ENCODE results near the gene NKIRAS2.

NKIRAS2 gene

DNA sequence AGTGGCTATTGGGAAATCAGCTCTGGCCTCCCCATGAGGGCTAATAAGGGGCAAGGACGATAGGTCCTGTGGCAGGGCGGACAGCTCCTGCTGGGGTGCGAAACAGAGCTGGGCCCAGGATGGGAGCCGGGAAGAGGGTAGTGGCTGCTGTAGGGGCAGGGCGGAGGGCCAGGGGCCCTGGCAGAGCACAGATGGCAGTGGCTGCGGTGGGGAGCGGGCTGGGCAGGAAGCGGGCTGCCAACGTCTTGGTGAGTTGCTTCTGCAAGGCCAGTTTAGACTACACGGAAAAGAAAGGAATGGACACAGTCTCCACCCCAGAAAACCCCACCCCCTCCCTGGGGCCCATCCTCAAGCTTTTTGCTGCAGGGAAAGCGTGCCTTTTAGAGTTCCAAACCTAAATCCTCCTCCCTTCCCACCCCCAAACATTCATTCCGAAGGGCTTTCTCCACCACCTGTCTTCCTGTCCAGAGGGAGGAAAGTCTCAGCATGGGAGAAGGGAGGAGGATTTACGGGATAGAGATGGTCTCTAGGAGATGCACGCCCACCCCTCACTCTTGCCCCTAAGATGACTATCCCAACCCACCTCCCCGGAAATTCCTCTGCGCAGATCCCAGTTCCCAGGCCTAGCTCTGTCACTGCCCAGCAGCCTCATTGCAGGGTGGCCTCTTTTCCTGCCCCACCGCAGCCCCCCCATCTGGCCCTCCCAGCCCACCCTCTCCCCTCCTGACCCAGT lies 7.1 kb downstream of the NKIRAS2 start:
- no peak for DNase-seq (ENCODE audit: low read depth)

DNA sequence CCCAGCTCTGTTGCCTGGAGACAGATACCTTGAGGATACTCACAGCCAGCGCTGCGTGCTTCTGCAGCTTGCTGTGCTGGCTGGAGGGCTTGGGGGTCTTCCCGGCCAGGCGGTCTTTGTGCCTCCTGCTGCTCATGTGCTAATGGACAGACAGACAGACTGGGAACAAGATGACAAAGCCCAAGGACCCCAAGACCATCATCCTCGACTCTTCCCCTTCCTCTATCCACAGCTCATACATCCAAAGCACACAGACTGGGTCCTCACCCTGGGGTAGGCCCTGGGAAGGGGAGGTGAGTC lies 7.7 kb downstream of the NKIRAS2 start:
- DNase-seq (ENCODE audit: low read depth): no peak

DNA sequence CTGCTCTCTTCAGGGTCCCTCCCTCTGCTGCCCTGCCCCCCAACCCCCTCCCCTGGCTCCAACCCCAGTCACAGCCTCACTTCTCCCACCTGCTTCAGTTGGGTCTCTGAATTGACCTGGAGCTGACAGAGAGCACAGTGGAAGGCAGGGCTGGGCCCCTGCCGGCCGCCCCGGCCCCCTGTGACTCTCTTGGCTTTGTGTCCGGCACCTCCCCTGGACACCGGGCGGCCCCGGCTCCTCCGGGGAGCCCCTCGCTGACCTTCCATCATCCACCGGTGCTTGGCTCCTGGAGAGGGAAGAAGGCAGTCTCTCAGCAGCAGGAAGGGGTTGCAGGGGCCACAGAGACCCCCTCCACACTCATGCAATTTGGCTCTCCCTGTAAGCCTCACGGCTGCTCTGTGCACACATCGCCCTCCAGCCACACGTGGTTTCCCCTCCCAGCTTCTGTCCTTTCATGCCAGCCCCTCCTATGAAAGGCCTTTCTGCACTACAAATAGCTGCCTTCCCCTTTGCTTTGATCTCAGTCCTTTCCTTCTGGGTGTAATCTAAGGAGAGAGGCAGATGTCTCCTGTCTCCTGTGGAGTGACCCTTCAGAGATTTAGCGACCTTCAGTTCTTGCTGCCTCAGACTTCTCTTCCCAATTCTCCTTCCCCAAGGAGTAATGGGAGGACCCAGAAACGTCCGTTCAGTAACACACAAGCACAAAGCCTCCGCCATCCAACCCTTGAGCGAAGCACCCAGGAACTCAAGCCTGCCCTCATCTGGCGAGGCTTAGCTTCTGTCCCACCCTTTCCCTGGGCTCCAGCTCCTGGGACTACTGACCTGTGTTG lies 8.3 kb downstream of the NKIRAS2 start:
- no peak for DNase-seq (ENCODE audit: low read depth)

DNA sequence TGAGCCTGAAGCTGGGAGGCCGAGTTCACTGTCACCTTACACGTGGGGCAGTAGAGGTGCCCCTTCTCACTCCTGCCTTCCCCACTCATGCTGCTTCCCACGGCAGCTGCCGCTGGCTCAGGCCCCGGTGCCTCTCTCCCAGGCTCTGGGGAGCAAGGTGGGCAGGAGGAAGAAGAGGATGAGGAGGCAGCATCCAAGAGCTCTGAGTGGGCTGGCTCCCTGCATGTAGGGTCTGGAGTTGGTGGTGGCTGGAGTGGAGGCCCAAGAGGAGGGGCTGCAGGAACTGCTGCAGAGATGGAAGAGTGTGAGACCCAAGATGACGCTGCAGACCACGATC lies 8.9 kb downstream of the NKIRAS2 start:
- no peak for DNase-seq (ENCODE audit: low read depth)

DNA sequence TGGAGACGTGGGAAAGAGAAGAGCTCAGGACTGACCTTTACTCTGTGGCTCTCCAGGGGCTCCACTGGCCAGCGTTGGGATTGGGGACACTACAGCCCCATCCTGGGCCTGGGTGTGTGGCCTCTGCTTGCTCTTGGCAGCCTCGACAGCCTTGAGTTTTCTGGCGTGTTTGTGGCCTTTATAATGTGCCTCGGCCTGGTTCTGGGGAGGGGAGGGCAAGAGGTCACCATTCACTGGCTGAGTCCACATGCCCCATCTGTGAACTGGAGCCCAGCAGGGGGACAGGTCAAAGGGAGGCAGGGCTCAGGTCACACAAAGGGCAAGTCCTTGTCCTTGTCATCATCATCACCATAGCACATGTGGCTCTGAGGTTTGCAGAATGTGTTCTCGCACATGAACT lies 11.7 kb downstream of the NKIRAS2 start:
- no peak for DNase-seq (ENCODE audit: low read depth)

DNA sequence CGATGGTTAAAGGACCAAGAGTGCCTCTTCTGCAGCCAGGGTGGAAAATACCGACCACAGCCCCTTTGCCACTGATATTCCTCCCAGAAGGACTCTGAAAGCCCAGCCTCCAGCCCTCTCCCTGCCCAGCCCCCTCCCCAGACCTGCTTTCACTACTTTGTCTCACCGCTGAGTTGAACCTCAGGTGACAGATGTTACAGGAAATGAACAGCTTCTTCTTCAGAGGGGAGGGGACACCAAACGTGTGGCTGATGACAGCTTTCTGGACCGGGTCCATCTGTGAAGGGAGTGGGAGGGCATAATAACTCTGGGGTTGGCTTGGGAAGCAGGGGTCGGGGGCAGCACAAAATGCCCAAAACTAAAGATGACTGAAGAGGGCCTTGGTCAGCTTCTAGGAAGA lies 14.2 kb downstream of the NKIRAS2 start:
- no peak for DNase-seq (ENCODE audit: low read depth)

DNA sequence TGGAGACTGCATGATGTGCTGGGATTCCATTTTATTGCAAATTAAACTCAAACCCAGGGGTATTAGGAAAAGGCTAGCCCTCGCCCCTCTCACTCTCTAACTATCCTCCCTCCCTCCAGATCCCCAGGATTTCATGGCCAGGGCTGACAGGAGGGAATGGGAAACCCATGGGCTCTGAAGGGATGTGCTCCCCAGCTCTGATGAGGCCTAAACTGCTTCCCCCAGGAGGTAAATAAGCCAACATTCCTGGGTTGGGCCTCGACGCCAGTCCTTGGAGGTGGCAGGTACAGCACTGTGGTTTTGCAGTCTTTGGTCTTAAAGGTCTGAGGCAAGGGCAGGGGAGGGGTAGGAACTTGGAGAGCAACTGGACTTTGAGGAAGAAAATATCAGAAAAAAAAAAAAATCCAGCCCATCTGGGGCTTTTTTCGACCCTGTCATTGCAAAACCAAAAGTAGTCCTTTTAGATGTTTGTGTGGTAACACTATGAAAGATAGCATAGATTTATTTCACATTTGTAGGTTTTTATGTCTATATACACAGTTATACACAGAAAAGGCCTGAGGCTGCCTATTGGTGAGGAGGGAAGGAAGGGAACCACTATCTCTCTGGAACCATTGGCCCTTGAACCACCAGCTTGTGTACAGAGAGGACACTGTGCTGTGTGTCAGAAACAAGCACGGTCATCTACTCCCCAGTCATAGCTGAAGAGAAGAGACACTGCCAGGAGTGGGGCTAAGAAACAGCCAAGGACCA lies 18.5 kb downstream of the NKIRAS2 start:
- no peak for DNase-seq (ENCODE audit: low read depth)

DNA sequence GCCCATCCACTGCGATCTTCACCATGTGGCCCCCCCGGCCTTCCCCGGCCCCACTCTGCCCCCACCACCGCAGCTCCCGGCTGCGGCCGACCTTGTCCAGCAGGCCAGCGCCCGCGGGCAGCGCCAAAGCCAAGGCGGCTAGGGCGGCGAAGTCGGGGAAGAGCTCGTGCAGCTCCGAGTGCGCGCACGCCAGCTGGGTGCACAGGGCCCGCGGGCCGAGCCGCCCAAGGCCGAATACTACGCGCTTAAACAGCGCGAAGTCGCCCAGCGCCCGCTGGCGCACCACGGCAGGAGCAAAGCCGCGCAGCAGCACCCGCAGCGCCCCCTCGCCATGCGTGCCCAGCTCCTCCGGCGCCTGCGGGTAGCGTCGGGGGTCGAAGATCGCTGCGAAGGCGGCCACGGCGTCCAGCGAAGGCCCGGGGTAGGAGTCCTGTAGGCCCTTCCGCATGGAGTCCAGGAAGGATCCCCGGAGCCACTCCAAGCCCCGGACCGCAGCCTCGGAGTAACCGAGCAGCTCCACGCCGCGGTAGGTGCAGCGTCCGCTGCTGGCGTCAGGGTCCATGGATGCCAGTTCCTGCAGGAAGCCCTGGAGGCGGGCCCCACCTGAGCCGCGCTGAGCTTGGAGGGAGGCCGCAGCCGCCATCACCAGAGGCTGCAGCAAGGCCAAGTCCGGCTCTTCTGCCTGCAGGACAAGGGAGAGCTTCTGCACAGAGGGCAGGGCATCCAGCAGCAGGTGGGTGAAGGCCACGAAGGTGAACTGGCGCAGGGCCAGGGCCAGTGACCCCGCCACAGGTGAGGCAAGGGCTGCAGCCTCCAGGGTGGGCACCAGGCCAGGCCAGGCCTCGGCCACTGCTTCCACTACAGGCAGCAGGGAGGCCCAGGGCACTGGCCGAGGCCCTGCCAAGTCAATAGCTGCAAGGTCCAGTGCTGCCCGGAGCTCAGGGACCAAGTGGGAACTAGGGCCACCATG lies 20.2 kb downstream of the NKIRAS2 start:
- DNase-seq (ENCODE audit: low read depth): no peak

DNA sequence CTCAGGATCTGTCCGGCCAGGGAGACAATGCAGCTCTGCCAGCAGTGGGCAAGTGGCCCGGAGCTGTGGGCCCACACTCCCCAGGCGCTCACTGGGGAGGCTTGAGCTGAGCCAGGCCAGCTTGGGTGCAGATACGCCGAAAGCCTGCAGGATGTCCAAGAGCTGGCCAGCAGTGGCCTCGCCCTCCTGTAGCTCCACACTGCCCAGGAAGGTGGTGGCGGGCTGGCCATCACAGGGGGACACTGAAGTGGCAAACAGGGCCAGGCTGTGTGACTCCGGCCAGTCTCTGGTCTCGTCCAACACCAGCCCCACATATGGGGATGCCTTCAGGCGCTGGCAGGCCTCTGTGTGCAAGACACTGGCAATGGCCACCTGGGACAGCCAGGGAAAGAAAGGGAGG lies 20.9 kb downstream of the NKIRAS2 start:
- no peak for DNase-seq (ENCODE audit: low read depth)

DNA sequence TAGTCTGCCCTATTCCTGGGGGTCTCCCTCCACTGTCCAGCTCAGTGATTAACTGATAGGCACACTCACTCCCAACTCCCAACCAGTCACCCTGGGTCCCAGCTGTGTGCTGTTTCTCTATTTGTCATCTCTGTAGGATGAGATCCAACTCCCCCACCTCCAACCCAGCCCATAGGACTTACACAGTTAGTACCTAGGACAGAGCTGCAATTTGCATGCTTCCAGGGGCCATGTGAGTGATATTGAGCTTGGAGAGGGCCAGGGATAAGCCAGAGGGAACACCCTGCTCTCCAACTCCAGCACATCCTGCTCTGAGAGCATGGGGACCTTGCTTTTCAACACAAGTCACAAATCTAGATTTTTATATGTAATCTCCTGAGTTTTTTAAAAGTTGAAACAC lies 21.7 kb downstream of the NKIRAS2 start:
- DNase-seq (ENCODE audit: low read depth): no peak

DNA sequence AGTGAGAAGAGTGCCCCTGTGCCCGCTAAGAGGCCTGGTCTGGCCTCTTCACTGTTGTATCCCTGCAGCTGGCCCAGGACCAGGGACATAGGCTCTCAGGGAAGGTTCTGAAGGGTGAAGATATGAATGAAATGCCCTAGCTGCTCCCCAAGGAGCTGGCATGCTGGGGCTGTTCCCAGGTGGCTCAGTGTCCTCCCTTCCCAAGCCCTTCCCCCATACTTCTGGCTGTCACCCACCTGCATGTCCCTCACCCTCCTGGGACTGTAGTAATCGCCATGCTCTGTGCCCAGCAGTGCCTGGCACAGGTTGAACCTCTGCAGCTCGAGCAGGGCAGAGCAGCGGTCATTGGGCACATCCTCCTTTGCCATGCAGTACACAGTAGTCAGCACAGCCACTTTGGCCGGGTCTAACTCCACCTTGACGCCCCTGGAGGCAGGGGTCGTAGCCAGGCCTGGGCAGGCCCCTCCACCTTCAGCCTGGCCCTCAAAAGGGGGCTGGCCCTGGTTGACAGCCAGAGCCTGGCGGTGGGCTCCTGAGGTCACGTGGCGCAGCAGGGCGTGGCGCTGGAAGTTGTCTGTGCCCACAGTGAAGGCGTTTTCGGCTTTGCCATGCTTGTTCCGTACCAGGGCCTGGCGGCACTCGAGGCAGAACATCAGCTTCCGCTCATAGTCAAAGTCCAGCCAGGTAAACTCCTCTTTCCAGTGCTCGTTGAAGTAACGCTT lies 22.9 kb downstream of the NKIRAS2 start:
- DNase-seq (ENCODE audit: low read depth): no peak

DNA sequence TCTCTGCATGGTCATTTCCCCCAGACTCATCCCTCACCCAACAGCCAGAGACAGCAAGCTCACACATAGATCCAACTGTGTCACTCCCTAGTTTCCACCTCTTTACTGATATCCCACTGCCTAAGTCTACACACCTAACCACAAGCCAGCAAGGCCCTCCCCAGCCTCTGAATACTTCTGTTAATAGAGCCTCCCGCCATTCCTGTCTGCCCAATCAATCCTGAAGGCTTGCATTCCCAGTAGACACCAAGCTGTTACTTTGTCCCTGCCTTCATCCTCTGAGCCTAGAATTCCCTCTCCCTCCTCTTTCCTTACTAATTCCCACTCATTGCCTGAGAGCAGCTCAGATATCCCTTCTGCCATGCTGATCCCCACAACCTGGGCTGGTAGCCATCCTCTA lies 25.8 kb downstream of the NKIRAS2 start:
- DNase-seq (ENCODE audit: low read depth): no peak

DNA sequence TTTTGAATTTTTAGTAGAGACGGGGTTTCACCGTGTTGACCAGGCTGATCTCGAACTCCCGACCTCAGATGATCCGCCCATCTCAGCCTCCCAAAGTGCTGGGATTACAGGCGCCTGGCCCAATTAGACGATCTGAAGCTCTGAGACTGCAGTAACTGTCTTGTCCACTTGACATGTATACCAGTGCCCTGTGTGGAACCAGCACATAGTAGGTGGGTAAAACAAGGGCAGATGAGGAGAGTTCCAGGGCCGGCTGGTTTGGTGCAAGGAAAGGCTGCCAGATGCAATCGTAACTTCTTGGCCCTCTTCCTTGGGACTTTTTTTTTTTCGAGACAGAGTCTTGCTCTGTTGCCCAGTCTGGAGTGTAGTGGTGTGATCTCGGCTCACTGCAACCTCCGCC lies 27.5 kb downstream of the NKIRAS2 start:
- no peak for DNase-seq (ENCODE audit: low read depth)

DNA sequence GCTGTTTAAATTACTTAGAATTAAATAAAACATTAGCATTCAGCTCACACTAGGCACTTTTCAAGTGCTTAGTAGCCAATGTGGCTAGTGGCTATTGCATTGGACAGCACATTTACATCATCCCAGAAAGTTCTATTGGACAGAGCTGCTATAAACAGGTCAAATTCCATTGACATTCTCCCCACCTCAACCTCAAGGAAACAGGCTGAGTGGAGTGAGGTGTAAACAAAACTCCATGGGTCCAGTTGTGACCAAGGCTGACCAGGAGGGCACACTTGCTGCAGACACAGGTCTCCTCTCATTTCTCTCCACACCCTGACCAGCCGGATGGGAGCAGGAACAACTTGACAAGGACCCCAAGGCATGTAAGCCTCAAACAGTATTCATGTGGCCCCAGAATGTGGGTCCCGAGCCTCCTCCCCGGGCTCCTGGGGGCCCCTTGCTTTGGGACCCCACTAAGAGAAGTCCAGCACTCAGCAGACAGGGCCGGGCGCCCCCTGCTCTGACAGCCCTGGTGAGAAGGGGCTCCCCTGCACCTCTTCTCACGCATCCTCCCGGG lies 30.0 kb downstream of the NKIRAS2 start:
- DNase-seq (ENCODE audit: low read depth): no peak

DNA sequence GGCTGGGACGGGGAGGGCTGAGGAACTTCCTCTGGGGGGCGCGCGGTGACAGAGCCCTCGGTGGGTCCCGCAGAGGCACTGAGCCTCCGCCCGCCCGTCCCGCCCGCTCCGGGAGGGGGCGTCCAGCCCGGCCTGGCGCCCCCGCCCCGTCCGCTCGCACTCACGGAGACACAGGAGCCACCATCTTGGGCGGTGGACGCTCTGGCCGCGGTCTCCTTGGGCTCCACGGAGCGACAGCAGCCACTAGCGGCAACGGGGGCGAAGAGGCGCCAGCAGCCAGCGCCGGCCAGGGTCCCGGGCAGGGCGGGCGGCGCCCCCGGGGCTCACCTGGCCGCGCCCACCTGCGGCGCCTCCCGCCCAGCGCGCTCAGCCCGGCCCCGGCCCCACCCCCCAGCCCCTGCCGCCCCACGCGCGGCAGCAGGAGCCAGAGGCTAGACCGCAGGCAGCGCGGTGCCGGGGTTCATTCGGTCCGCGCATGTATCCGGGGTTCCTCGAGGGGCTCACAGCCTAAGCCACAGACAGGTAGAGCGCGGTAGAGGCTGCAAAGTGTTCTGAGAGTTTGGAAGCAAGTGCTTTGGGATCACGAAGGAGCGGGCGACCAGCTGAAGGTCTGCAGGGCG lies 30.6 kb downstream of the NKIRAS2 start, which contains the start of gene C17orf113:
C17orf113 (minus strand) TSS at position 209 of the 620 bp plus-strand sequence. CDS start 7,225 bp downstream, outside the sequence.
- DNase-seq (ENCODE audit: low read depth): peak; percentile 13

DNA sequence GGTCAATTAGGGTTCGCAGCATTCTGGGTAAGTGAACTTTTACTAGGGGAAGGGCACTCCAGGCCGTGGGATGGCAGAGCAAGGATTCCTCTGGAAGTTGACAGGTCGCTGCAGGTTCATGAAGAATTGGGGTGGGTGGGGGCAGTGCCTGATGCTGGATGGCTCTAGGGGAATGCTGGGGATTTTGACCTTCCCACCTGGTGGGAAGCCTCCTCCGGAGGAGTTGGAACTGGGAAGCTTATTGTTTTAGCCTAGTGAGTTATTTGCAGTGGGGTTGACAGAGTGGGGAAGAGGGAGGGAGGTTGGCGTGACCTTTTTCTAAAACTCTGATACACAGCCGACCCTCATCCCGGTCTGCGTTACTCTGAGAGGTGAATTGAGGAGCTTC lies 31.1 kb downstream of the NKIRAS2 start:
- no peak for DNase-seq (ENCODE audit: low read depth)

DNA sequence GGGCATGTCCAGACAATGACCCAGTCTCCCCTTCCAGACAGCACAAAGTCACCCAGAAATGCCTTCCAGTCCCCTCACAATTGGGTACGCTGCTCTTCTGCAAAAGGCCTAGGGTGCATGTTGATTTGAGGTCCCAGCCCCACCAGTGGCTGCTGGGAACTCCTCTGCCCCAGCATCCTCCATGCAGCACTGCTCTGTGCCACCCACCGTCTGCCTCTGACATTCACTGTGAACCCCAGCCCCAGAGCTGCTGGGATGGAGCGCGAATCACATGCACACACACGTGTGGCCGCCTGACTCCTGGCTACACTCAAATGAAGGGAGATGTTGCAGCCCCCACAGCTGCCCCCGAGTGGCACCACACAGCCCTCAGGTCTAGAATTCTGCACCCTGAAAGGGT lies 31.8 kb downstream of the NKIRAS2 start:
- DNase-seq (ENCODE audit: low read depth): no peak

DNA sequence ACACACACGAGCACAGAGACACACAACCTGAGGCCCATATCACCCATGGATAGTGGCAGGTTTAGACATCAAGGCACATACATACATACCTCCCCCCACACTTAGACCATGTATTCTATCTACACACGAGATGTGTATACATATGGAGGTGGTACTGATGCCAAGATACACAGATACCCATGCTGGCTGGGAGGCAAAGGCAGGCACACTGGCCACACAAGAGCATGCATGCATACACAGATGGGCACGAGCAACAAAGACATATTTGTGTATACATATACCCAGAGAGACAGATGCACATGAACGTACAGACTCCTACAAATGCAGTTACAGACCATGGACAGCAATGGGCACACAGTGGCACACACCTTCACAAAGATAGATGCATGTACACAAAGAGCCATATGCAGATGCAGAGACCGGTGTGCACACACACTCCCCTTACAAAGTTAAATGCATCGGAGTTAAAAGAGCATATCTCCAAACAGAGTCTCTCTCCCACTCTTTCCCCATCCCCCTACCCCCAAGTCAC lies 32.5 kb downstream of the NKIRAS2 start:
- no peak for DNase-seq (ENCODE audit: low read depth)

DNA sequence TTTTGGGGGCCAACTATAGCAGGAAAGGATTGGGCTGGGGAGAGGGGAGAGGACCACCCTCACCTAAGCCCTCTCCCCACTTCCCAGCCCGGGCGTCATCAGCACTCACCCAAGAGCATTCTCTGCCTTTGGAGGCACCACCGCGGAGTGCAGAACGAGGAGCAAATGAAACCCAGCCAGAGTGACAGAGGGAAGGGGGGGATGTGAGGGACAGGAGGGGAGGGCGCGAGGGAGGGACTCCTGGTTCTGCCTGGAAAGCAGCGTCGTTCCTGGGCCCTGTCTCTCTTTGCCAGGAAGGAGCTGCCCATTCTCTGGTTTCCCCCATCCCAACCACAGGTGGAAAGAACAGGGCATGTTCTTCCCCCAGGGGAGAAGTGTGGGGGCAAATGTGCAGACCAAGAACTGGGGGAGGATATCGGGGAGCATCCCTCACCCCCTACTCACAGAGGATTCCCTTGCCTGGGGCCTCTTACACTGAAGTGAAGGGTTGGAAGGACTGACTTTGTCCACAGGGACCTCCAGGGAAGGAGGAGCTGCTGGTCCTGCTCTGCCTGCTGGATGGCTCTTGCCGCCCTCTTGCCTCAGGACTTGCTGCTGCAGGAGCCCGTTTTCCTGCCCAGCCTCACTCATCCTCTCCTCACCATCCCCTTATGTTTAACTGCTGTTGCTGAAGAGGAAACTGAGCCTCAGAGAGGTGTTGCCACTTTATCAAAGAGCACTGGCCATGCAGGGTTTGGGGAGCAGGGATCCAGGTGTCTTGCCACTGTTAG lies 34.0 kb downstream of the NKIRAS2 start:
- DNase-seq (ENCODE audit: low read depth): no peak

All from T-helper 22 cell (primary cell).